ENCODE results near the gene KDR. TPM values are rescaled to one million over a fixed set of nuclear protein-coding genes. Genes with fewer than 3 reads are reported as not detected.

The KDR gene
- total and polyA plus RNA-seq, 9 of the 15 experiments (the other 6 are each of a cell fraction or from before 2014, with no cell fraction given), result 0.13 TPM; not detected in 8

DNA sequence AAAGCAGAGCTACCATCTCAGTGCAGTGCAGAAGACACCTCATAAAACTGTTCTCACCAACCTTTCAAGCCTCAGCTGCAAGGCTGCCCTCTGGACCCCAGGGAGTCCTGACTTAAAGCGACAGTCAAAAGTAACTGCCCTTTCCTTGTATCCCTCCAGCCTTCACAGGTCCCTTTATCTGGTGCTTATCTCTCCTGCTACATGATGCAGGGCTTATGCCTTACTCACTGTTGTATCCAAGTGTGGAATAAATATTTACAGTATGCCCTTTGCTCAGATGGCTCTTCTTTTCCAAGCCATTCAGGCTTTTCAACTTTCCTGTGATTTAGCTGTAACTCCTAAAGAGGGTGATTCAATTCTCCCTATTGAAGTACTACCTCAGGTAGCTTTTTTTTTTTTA is 92.6 kb downstream of the KDR start:
- ATAC-seq, result no peak
- POLR2A ChIA-PET, result interaction anchor here (0.6 to 0.7 kb wide), 2 partner anchors 19 to 1824 kb away, joined by 3 to 4 read pairs; no protein-coding TSS in a partner anchor
- in situ Hi-C loops (cut with MboI) (no loop called here), intact Hi-C loops (cut with micrococcal nuclease) (no loop called here)
- Histone ChIP-seq H3K36me3 (ENCODE audit: control insufficient read depth, insufficient read depth, low read length) (no peaks in the 10 kb centered on the region), H3K9me1 (ENCODE audit: control insufficient read depth, insufficient read depth, low read length) (no peaks in the 10 kb centered on the region), H3K9ac (ENCODE audit: insufficient read depth in 1 of 2, low read depth in 2 of 2, low read length in 2 of 2) (no peak overlapping the region), H3K4me1 (replicated peaks in 1 of 2; ENCODE audit: control insufficient read depth in 2 of 2, insufficient read depth in 2 of 2, low read length in 2 of 2) (peaks cover 0 to 2% of the 10 kb centered on the region in 2 experiments; a peak in 1 of 5 replicates), H3K4me3 (no peak overlapping the region), H3K79me2 (ENCODE audit: control insufficient read depth, insufficient read depth, low read length) (no peaks in the 10 kb centered on the region), H3K9me3 (replicated peaks; ENCODE audit: control insufficient read depth, insufficient read depth, low read depth, low read length) (no peaks in the 10 kb centered on the region), H3K27me3 (ENCODE audit: control insufficient read depth in 2 of 2, insufficient read depth in 2 of 2, low read length in 2 of 2) (no peaks in the 10 kb centered on the region; a peak in 2 of 5 replicates), H2AFZ (ENCODE audit: low read depth, low read length) (no peak overlapping the region), H3K4me2 (ENCODE audit: insufficient read depth, low read length) (no peak overlapping the region), H3K27ac (ENCODE audit: extremely low read depth, low read depth, low read length) (no peak overlapping the region), H4K20me1 (replicated peaks; ENCODE audit: control insufficient read depth, insufficient read depth, low read length) (no peaks in the 10 kb centered on the region)
- 0% methylated on average over 1 of the region's 1 CpG for WGBS (ENCODE audit: insufficient coverage, low coverage, missing lambda C conversion rate)
- no TSS peak for BruUV-seq (replicated peaks)
- CTCF ChIA-PET (ENCODE audit: low intra/inter-chr PET ratio), result interaction anchor here (0.6 kb wide), 1 partner anchor 1806 kb away, joined by 8 read pairs; no protein-coding TSS in a partner anchor
- FAIRE-seq, result no peak
- no peak for DNase-seq (ENCODE audit: extremely low read depth in 1 of 4, low spot score in 3 of 4)
- TF ChIP-seq NR3C1 (CRISPR knock-in tag; IDR thresholded peaks at IDR 0.05) (no peak), ZNF253 (CRISPR knock-in tag; conservative IDR thresholded peaks at IDR 0.05) (no peak), CREM (IDR thresholded peaks at IDR 0.05; ENCODE audit: low read depth) (no peak), TBL1XR1 (IDR thresholded peaks at IDR 0.05; ENCODE audit: low read length in 2 of 2) (no peak), ZNF239 (CRISPR knock-in tag; IDR thresholded peaks at IDR 0.05) (no peak), PATZ1 (CRISPR knock-in tag; IDR thresholded peaks at IDR 0.05; ENCODE audit: borderline replicate concordance) (no peak), PRMT5 (CRISPR knock-in tag; IDR thresholded peaks at IDR 0.05) (no peak), RAD51 (IDR thresholded peaks at IDR 0.05; ENCODE audit: borderline replicate concordance, low read depth) (no peak), LCOR (CRISPR knock-in tag; IDR thresholded peaks at IDR 0.05) (no peak), SIN3A (IDR thresholded peaks at IDR 0.05; ENCODE audit: borderline replicate concordance in 2 of 2, control insufficient read depth in 1 of 2, low read depth in 2 of 2, low read length in 2 of 2) (no peak), ZNF609 (CRISPR knock-in tag; IDR thresholded peaks at IDR 0.05; ENCODE audit: borderline replicate concordance) (no peak), PCBP1 (IDR thresholded peaks at IDR 0.05; ENCODE audit: low read depth, low read length, poor library complexity, severe bottlenecking) (no peak), HDAC2 (IDR thresholded peaks at IDR 0.05) (no peak), ZNF780A (CRISPR knock-in tag; IDR thresholded peaks at IDR 0.05) (no peak), POLR2H (tag; IDR thresholded peaks at IDR 0.05; ENCODE audit: low read depth) (no peak)
